Parathyroid adenoma (tissue), 2 donors: Measurements from ENCODE around the gene PRTN3.
A peak's percentile ranks its signal among the peaks of the same experiment; 100 is the strongest.

ENCODE experiments used
- H2AFZ ChIP-seq: fragments of 300-600 bp; sonication (generic); one replicate; pipeline ENCODE4 v1.7.0; 2017; ENCODE audit warnings: antibody characterized with exemption, mild to moderate bottlenecking
- H3K27ac ChIP-seq: fragments of 300-600 bp; sonication (generic); one replicate; pipeline ENCODE4 v1.7.0; 2017
- H3K27me3 ChIP-seq: fragments of 300-600 bp; sonication (generic); one replicate; pipeline ENCODE4 v1.7.0; 2017; ENCODE audit warnings: low read length; ENCODE audit not compliant: control insufficient read depth, insufficient read depth
- H3K36me3 ChIP-seq: fragments of 300-600 bp; sonication (generic); one replicate; pipeline ENCODE4 v1.7.0; 2017; ENCODE audit warnings: low read length; ENCODE audit not compliant: control insufficient read depth, insufficient read depth
- H3K4me1 ChIP-seq: fragments of 300-600 bp; sonication (generic); one replicate; pipeline ENCODE4 v1.7.0; 2017; ENCODE audit warnings: control low read depth
- H3K4me2 ChIP-seq: fragments of 300-600 bp; sonication (generic); one replicate; pipeline ENCODE4 v1.7.0; 2017; ENCODE audit warnings: low read length
- H3K4me3 ChIP-seq: fragments of 300-600 bp; sonication (generic); one replicate; pipeline ENCODE4 v1.7.0; 2017; ENCODE audit warnings: low read depth, low read length
- H3K79me2 ChIP-seq: fragments of 300-600 bp; sonication (generic); one replicate; pipeline ENCODE4 v1.7.0; 2017; ENCODE audit warnings: control low read depth
- H3K9ac ChIP-seq: fragments of 300-600 bp; sonication (generic); one replicate; pipeline ENCODE4 v1.7.0; 2017; ENCODE audit warnings: mild to moderate bottlenecking
- H3K9me3 ChIP-seq: fragments of 300-600 bp; sonication (generic); one replicate; pipeline ENCODE4 v1.7.0; 2017; ENCODE audit warnings: low read length; ENCODE audit not compliant: control insufficient read depth
- CTCF ChIP-seq: fragments of 300-600 bp; sonication (generic); IDR thresholded peaks from one replicate; pipeline ENCODE4 v1.7.0; 2017; ENCODE audit warnings: antibody characterized with exemption, mild to moderate bottlenecking
- donor health status: primary hyperparathyroidism.

The PRTN3 gene

GRCh38 chr19:793806-794205, 47.0 kb upstream of the PRTN3 start:
- no peaks in the 10 kb centered on the region for H3K9me3 ChIP-seq
- peaks cover 11% of the 10 kb centered on the region for H3K4me1 ChIP-seq
- no peaks in the 10 kb centered on the region for H3K27me3 ChIP-seq
- no peak overlapping the region for H3K4me3 ChIP-seq
- no peak overlapping the region for H2AFZ ChIP-seq
- H3K9ac ChIP-seq: no peak overlapping the region
- H3K4me2 ChIP-seq: no peak overlapping the region
- no peak for TF ChIP-seq CTCF
- no peaks in the 10 kb centered on the region for H3K36me3 ChIP-seq
- no peak overlapping the region for H3K27ac ChIP-seq
- peaks cover 6% of the 10 kb centered on the region for H3K79me2 ChIP-seq

- no peak overlapping the region for H3K27ac ChIP-seq
- no peak overlapping the region for H3K9ac ChIP-seq
- peaks cover 9% of the 10 kb centered on the region for H3K4me1 ChIP-seq
- H3K36me3 ChIP-seq: no peaks in the 10 kb centered on the region
- H2AFZ ChIP-seq: no peak overlapping the region
- no peaks in the 10 kb centered on the region for H3K27me3 ChIP-seq
- no peaks in the 10 kb centered on the region for H3K9me3 ChIP-seq
- TF ChIP-seq CTCF: no peak
- H3K4me3 ChIP-seq: no peak overlapping the region
- peaks cover 14% of the 10 kb centered on the region for H3K79me2 ChIP-seq
- H3K4me2 ChIP-seq: no peak overlapping the region
These were observed 45.7 kb upstream of the PRTN3 start for GRCh38 chr19:795073-795611.

GRCh38 chr19:795691-796581, 44.9 kb upstream of the PRTN3 start:
- no peak for TF ChIP-seq CTCF
- H3K4me3 ChIP-seq: peak overlapping the region; percentile 67
- H3K4me2 ChIP-seq: peak overlapping the region; percentile 89
- H3K27me3 ChIP-seq: no peaks in the 10 kb centered on the region
- peaks cover 17% of the 10 kb centered on the region for H3K79me2 ChIP-seq
- no peaks in the 10 kb centered on the region for H3K9me3 ChIP-seq
- H3K4me1 ChIP-seq: peaks cover 16% of the 10 kb centered on the region
- no peak overlapping the region for H3K9ac ChIP-seq
- H2AFZ ChIP-seq: peak overlapping the region; percentile 100
- H3K36me3 ChIP-seq: no peaks in the 10 kb centered on the region
- peak overlapping the region; percentile 72 for H3K27ac ChIP-seq

- Histone ChIP-seq H3K36me3 (no peaks in the 10 kb centered on the region), H3K9ac (peak within 1 kb of the TSS; percentile 92), H3K4me2 (peak within 1 kb of the TSS; percentile 89), H3K27ac (peak within 1 kb of the TSS; percentile 96), H3K9me3 (no peaks in the 10 kb centered on the region), H3K4me1 (peaks cover 26% of the 10 kb centered on the region), H3K27me3 (no peaks in the 10 kb centered on the region), H2AFZ (peak within 1 kb of the TSS; percentile 100), H3K79me2 (peaks cover 27% of the 10 kb centered on the region), H3K4me3 (peak within 1 kb of the TSS; percentile 72)
- TF ChIP-seq CTCF: peak; percentile 35
These were observed 43.9 kb upstream of the PRTN3 start, which contains the start of gene PTBP1 for GRCh38 chr19:796692-797527. Gene PTBP1 (plus strand): TSS chr19:797452. CDS start chr19:797498, 46 bp downstream.
